OCI-LY3 (cell line): Measurements from ENCODE around the gene SPATA24.

ENCODE experiments used
- EZH2phosphoT487 ChIP-seq: fragments of 200-600 bp; shearing (Covaris generic); IDR thresholded peaks from 2 replicates; pipeline ENCODE4 v1.6.1; 2018; ENCODE audit warnings: antibody characterized with exemption, mixed run types, low read depth
- TF ChIP-seq, protein P1 (sequence below): fragments of 200-600, 300-600 bp; sonication (generic); IDR thresholded peaks from 2 replicates; pipeline ENCODE4 v1.5.1; 2014; ENCODE audit warnings: antibody characterized with exemption, low read length, low read depth

DNA sequence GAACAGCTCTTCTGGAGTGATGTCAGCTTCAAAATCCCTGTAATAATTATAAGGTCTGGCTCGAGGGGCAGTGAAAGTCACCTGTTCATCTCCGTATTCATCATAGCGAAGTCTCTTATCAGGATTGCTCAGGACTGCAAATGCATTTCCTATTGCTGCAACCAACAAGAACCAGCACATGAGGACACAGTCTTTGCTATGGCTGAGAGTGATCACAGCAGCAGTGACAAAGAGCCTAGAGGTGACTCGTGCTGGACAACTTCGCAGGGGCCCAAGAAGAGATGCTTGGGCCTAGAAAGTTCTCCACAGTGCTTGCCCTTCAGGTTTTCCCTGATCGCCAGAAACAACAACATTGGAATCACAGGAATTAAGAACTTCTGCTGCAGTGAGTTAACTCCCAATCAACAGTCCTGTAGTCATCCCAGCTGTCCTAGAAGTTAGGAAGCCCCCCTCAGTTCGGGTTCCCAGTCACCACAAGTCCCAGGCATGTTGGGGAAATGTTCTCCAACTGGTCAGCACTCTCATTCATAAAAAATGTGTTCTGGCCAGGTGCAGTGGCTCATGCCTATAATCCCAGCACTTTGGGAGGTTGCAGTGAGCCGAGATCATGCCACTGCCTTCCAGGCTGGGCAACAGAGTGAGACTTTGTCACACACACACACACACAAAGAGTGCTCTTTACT is 22.5 kb upstream of the SPATA24 start:
- TF ChIP-seq, protein P1, sequence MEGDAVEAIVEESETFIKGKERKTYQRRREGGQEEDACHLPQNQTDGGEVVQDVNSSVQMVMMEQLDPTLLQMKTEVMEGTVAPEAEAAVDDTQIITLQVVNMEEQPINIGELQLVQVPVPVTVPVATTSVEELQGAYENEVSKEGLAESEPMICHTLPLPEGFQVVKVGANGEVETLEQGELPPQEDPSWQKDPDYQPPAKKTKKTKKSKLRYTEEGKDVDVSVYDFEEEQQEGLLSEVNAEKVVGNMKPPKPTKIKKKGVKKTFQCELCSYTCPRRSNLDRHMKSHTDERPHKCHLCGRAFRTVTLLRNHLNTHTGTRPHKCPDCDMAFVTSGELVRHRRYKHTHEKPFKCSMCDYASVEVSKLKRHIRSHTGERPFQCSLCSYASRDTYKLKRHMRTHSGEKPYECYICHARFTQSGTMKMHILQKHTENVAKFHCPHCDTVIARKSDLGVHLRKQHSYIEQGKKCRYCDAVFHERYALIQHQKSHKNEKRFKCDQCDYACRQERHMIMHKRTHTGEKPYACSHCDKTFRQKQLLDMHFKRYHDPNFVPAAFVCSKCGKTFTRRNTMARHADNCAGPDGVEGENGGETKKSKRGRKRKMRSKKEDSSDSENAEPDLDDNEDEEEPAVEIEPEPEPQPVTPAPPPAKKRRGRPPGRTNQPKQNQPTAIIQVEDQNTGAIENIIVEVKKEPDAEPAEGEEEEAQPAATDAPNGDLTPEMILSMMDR: no peak
- no peak for TF ChIP-seq EZH2phosphoT487
